ENCODE data around the gene NELL1.
A peak's percentile ranks its signal among the peaks of the same experiment; 100 is the strongest.

NELL1 gene

GRCh38 chr11:21396342-21397008 is 727.1 kb downstream of the NELL1 start:
- Histone ChIP-seq H2AK5ac (ENCODE audit: low read length) (no peak overlapping the region), H3K23ac (ENCODE audit: low read length) (no peak overlapping the region), H2AFZ (ENCODE audit: insufficient read depth, low read length, poor library complexity) (no peak overlapping the region), H4K12ac (ENCODE audit: low read depth, low read length) (no peak overlapping the region), H3K4me2 (ENCODE audit: low read length) (no peak overlapping the region), H4K8ac (ENCODE audit: low read depth, low read length) (no peak overlapping the region), H3K27ac (ENCODE audit: low read depth, low read length) (no peak overlapping the region), H3K79me2 (ENCODE audit: control insufficient read depth, insufficient read depth, low read length, poor library complexity) (no peaks in the 10 kb centered on the region), H4K91ac (ENCODE audit: low read depth, low read length) (no peak overlapping the region), H2BK5ac (ENCODE audit: low read depth, low read length, poor library complexity) (no peak overlapping the region), H3K9me3 (ENCODE audit: insufficient read depth, low read depth, low read length) (no peaks in the 10 kb centered on the region), H3K4me1 (ENCODE audit: control insufficient read depth in 1 of 2, insufficient read depth in 2 of 2, low read length in 2 of 2) (no peaks in the 10 kb centered on the region), H3K27me3 (ENCODE audit: insufficient read depth, low read length) (no peaks in the 10 kb centered on the region), H3K9ac (ENCODE audit: low read length) (no peak overlapping the region), H3K36me3 (ENCODE audit: control insufficient read depth in 1 of 2, insufficient read depth in 2 of 2, low read length in 2 of 2) (no peaks in the 10 kb centered on the region), H3K4me3 (ENCODE audit: low read depth, low read length) (no peak overlapping the region), H3K18ac (ENCODE audit: low read length) (no peak overlapping the region), H3K79me1 (ENCODE audit: low read length) (no peaks in the 10 kb centered on the region), H3K14ac (ENCODE audit: low read length) (no peak overlapping the region), H2BK120ac (ENCODE audit: insufficient read depth, low read length, poor library complexity) (no peak overlapping the region), H2BK12ac (ENCODE audit: low read length) (no peak overlapping the region), H3K4ac (ENCODE audit: low read depth, low read length) (no peak overlapping the region)
- peak; percentile 2 to 89 for DNase-seq
- WGBS (ENCODE audit: extremely low coverage, insufficient coverage, insufficient read length) = no CpG with 5 or more reads among the region's 5 CpGs

- H3K79me2 ChIP-seq (ENCODE audit: control insufficient read depth, insufficient read depth, low read length, poor library complexity) = no peaks in the 10 kb centered on the region
- no peak overlapping the region for H3K18ac ChIP-seq (ENCODE audit: low read length)
- no peaks in the 10 kb centered on the region for H3K27me3 ChIP-seq (ENCODE audit: insufficient read depth, low read length)
- no peaks in the 10 kb centered on the region for H3K79me1 ChIP-seq (ENCODE audit: low read length)
- no peaks in the 10 kb centered on the region for H3K36me3 ChIP-seq (ENCODE audit: control insufficient read depth in 1 of 2, insufficient read depth in 2 of 2, low read length in 2 of 2)
- WGBS (ENCODE audit: extremely low coverage, insufficient coverage, insufficient read length) = no CpG with 5 or more reads among the region's 3 CpGs
- no peak overlapping the region for H3K27ac ChIP-seq (ENCODE audit: low read depth, low read length)
- H2BK120ac ChIP-seq (ENCODE audit: insufficient read depth, low read length, poor library complexity) = no peak overlapping the region
- no peak overlapping the region for H4K8ac ChIP-seq (ENCODE audit: low read depth, low read length)
- H3K4me3 ChIP-seq (ENCODE audit: low read depth, low read length) = no peak overlapping the region
- H2AFZ ChIP-seq (ENCODE audit: insufficient read depth, low read length, poor library complexity) = no peak overlapping the region
- H3K9me3 ChIP-seq (ENCODE audit: insufficient read depth, low read depth, low read length) = no peaks in the 10 kb centered on the region
- no peak overlapping the region for H3K9ac ChIP-seq (ENCODE audit: low read length)
- no peak overlapping the region for H3K14ac ChIP-seq (ENCODE audit: low read length)
- no peaks in the 10 kb centered on the region for H3K4me1 ChIP-seq (ENCODE audit: control insufficient read depth in 1 of 2, insufficient read depth in 2 of 2, low read length in 2 of 2)
- H4K12ac ChIP-seq (ENCODE audit: low read depth, low read length) = no peak overlapping the region
- H3K4ac ChIP-seq (ENCODE audit: low read depth, low read length) = no peak overlapping the region
- H3K23ac ChIP-seq (ENCODE audit: low read length) = no peak overlapping the region
- no peak overlapping the region for H2AK5ac ChIP-seq (ENCODE audit: low read length)
- no peak overlapping the region for H4K91ac ChIP-seq (ENCODE audit: low read depth, low read length)
- H2BK5ac ChIP-seq (ENCODE audit: low read depth, low read length, poor library complexity) = no peak overlapping the region
- DNase-seq = no peak
- no peak overlapping the region for H2BK12ac ChIP-seq (ENCODE audit: low read length)
- H3K4me2 ChIP-seq (ENCODE audit: low read length) = no peak overlapping the region
Observed at GRCh38 chr11:21398195-21398594, 728.8 kb downstream of the NELL1 start.

GRCh38 chr11:21401496-21401895 is 732.1 kb downstream of the NELL1 start:
- Histone ChIP-seq H3K36me3 (ENCODE audit: control insufficient read depth in 1 of 2, insufficient read depth in 2 of 2, low read length in 2 of 2) (no peaks in the 10 kb centered on the region), H2AFZ (ENCODE audit: insufficient read depth, low read length, poor library complexity) (no peak overlapping the region), H2AK5ac (ENCODE audit: low read length) (no peak overlapping the region), H2BK12ac (ENCODE audit: low read length) (no peak overlapping the region), H2BK120ac (ENCODE audit: insufficient read depth, low read length, poor library complexity) (no peak overlapping the region), H3K4me2 (ENCODE audit: low read length) (no peak overlapping the region), H3K14ac (ENCODE audit: low read length) (no peak overlapping the region), H4K8ac (ENCODE audit: low read depth, low read length) (no peak overlapping the region), H3K18ac (ENCODE audit: low read length) (no peak overlapping the region), H3K4me3 (ENCODE audit: low read depth, low read length) (no peak overlapping the region), H3K27ac (ENCODE audit: low read depth, low read length) (no peak overlapping the region), H3K4ac (ENCODE audit: low read depth, low read length) (no peak overlapping the region), H3K79me1 (ENCODE audit: low read length) (no peaks in the 10 kb centered on the region), H4K12ac (ENCODE audit: low read depth, low read length) (no peak overlapping the region), H3K79me2 (ENCODE audit: control insufficient read depth, insufficient read depth, low read length, poor library complexity) (no peaks in the 10 kb centered on the region), H2BK5ac (ENCODE audit: low read depth, low read length, poor library complexity) (no peak overlapping the region), H4K91ac (ENCODE audit: low read depth, low read length) (no peak overlapping the region), H3K4me1 (ENCODE audit: control insufficient read depth in 1 of 2, insufficient read depth in 2 of 2, low read length in 2 of 2) (no peaks in the 10 kb centered on the region), H3K9ac (ENCODE audit: low read length) (no peak overlapping the region), H3K27me3 (ENCODE audit: insufficient read depth, low read length) (no peaks in the 10 kb centered on the region), H3K9me3 (ENCODE audit: insufficient read depth, low read depth, low read length) (no peaks in the 10 kb centered on the region), H3K23ac (ENCODE audit: low read length) (no peak overlapping the region)
- DNase-seq = no peak
- whole genome bisulfite sequencing (ENCODE audit: extremely low coverage, insufficient coverage, insufficient read length) = no CpG with 5 or more reads among the region's 1 CpG

GRCh38 chr11:21402274-21402673 is 732.9 kb downstream of the NELL1 start:
- H3K23ac ChIP-seq (ENCODE audit: low read length) = no peak overlapping the region
- no peak overlapping the region for H3K9ac ChIP-seq (ENCODE audit: low read length)
- no peak for DNase-seq
- H2BK12ac ChIP-seq (ENCODE audit: low read length) = no peak overlapping the region
- no peaks in the 10 kb centered on the region for H3K9me3 ChIP-seq (ENCODE audit: insufficient read depth, low read depth, low read length)
- H4K91ac ChIP-seq (ENCODE audit: low read depth, low read length) = no peak overlapping the region
- no peak overlapping the region for H3K4me2 ChIP-seq (ENCODE audit: low read length)
- no peak overlapping the region for H3K14ac ChIP-seq (ENCODE audit: low read length)
- no peaks in the 10 kb centered on the region for H3K79me1 ChIP-seq (ENCODE audit: low read length)
- H2AK5ac ChIP-seq (ENCODE audit: low read length) = no peak overlapping the region
- no peaks in the 10 kb centered on the region for H3K27me3 ChIP-seq (ENCODE audit: insufficient read depth, low read length)
- no peak overlapping the region for H3K18ac ChIP-seq (ENCODE audit: low read length)
- no peak overlapping the region for H2AFZ ChIP-seq (ENCODE audit: insufficient read depth, low read length, poor library complexity)
- H3K36me3 ChIP-seq (ENCODE audit: control insufficient read depth in 1 of 2, insufficient read depth in 2 of 2, low read length in 2 of 2) = no peaks in the 10 kb centered on the region
- H3K79me2 ChIP-seq (ENCODE audit: control insufficient read depth, insufficient read depth, low read length, poor library complexity) = no peaks in the 10 kb centered on the region
- no peaks in the 10 kb centered on the region for H3K4me1 ChIP-seq (ENCODE audit: control insufficient read depth in 1 of 2, insufficient read depth in 2 of 2, low read length in 2 of 2)
- WGBS (ENCODE audit: extremely low coverage, insufficient coverage, insufficient read length) = no CpG with 5 or more reads among the region's 1 CpG
- H4K12ac ChIP-seq (ENCODE audit: low read depth, low read length) = no peak overlapping the region
- H2BK5ac ChIP-seq (ENCODE audit: low read depth, low read length, poor library complexity) = no peak overlapping the region
- no peak overlapping the region for H3K27ac ChIP-seq (ENCODE audit: low read depth, low read length)
- no peak overlapping the region for H4K8ac ChIP-seq (ENCODE audit: low read depth, low read length)
- H2BK120ac ChIP-seq (ENCODE audit: insufficient read depth, low read length, poor library complexity) = no peak overlapping the region
- H3K4ac ChIP-seq (ENCODE audit: low read depth, low read length) = no peak overlapping the region
- no peak overlapping the region for H3K4me3 ChIP-seq (ENCODE audit: low read depth, low read length)

Data from trophoblast cell (in vitro differentiated cells and primary cell).